GM18520 (cell line): Measurements from ENCODE around the gene COPS6.
A peak's percentile ranks its signal among the peaks of the same experiment; 100 is the strongest.

Source experiments
- ATAC-seq: cut with Tn5 transposase; IDR thresholded peaks from one replicate; pipeline ENCODE4 v1.9.1; 2021; ENCODE audit not compliant: unreplicated experiment

The COPS6 gene

DNA sequence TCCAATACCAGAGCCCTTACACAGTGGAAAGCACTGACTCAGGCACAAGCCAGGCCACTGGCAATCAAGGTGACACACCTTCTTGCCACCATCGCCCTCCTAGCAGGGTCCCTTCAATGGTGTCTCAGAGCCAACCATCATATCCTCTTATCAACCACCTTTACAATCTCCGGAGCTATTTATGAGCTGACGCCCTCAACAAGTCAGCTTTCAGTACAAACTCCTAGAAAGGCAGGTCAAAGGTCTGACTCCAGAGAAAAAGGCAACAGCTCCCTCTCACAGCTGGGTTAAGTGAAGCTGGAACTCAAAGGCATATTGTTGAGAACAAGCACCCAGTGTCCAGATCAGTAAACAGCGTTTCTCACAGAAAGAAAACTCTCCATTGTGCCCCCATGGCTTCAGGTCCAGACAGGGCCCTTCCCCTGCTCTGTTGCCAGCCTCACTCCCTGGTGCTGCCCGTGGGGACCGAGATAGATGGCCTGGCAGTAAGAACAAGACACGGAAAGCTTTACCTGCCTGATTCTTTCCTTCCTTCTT, 9.7 kb upstream of the COPS6 start:
- ATAC-seq, result no peak

DNA sequence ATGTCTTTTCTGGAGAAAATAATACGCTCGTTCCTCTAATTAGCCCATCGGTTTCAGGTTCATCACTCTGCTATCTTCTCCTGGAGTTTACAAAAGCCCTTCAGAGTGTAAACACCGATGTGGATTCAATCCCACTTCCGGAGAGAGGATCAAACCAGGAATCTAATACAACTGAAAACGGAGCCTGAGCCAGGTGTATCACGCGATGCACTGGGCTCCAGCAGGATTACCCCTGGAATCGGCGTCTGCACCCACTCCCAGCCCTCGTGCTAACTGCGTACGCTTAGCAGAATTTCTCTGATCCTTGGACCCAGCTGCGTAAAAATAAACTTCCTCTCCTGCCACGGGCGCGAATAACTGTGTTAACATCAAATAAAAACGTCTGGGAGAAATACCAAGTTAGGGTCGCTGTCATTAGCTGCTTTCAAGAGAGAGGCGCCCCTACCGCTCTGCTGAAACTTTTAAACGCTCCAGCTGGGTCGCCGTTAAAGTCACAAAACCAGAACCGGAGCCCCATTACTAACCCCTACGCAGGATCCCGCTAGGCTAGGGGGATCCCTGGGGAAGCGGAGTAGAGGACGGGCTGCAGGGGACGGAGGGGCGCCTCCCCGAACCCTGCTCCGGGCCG, 7.7 kb upstream of the COPS6 start:
- ATAC-seq, result no peak

DNA sequence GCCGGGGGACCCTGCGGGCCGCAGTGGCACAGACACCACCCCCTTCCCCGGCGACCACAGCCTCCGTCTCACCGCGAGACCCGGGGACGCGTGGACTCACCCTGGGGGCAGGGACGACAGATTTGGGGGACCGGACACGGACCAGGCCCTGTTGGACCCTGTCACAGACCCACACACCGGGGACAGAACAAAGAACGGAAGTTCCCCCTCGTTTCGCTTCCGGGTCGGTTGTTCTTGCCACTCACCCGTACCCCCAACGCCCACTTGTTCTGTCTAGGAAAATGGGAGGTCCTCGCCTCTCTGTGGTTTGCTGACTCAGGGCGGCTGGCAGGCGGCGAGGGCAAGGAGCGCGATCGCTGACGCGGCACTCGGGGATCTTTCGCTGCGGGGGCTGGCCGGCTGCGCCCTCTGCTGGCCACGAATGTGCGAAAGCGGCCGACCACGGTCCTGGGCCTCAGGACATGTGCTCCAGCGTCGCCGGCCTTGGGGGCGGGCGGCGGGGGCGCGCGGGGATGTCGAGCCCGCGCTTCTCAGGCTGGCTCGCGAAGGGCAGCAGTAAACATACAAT, 7.2 kb upstream of the COPS6 start, which contains the start of gene ZNF3:
Gene ZNF3, minus strand, starts transcription at position 189 of the 568 bp plus-strand sequence. CDS start 4,366 bp downstream, outside the sequence.
- peak; percentile 83 for ATAC-seq

DNA sequence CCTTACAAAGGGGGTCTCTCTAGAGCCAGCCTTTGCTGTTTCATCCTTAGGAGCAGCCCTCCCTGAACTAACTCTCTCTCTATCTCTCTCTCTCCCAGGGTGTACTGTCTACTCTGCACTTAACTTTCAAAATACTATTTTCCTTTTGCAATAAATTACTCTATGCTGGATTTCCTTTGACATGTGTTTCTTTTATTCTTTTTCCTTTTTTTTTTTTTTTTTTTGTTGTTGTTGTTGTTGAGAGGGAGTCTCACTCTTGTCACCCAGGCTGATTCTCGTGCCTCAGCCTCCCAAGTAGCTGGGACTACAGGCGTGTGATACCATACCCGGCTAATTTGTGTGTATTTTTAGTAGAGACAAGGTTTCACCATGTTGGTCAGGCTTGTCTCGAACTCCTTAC, 5.8 kb upstream of the COPS6 start:
- no peak for ATAC-seq

DNA sequence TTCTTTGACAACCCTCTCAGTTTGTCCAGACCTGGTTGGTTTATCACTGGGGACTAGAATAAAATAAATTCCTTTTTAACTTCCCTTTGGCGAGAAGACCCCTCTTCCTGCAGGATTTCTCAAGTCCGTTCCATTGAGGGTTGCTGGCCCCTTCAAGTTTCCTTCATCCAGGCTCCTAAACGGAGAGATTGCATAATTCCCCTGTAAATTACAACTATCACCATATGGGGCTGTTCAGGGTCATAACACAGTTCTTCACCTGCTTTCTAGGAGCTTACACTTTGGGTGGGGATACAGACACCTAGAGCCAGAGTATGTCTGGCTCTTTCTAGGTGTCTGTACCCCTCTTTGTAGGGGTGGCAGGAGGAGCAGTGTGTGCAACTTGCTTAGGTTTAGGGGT, 3.3 kb upstream of the COPS6 start:
- ATAC-seq, result no peak

DNA sequence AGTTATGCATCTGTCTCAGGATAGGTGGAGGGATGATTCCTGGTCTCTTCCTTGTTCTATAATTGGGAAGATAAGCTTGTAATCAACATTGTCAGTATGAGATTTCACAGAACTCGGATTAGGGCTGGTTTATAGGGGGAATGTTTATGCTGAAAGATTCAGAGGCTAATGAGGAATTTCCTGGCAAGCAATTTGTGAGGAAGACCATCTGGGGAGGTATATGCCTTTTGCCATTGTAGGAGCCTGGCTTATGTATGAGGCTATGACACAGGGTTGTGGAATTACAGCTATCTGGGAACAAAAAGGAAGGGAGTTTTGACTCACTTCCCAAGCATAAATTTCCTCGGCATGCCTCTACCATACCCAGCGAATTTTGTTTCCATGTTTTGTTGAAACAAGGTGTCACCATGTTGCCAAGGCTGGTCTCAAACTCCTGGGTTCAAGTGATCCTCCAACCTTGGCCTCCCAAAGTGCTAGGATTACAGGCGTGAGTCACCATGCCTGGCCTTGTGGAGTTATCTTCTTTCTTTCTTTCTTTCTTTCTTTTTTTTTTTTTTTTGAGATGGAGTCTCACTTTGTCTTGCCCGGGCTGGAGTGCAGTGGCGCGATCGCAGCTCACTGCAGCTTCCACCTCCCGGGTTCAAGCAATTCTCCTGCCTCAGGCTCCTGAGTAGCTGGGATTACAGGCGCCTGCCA, 1.6 kb upstream of the COPS6 start:
- no peak for ATAC-seq

DNA sequence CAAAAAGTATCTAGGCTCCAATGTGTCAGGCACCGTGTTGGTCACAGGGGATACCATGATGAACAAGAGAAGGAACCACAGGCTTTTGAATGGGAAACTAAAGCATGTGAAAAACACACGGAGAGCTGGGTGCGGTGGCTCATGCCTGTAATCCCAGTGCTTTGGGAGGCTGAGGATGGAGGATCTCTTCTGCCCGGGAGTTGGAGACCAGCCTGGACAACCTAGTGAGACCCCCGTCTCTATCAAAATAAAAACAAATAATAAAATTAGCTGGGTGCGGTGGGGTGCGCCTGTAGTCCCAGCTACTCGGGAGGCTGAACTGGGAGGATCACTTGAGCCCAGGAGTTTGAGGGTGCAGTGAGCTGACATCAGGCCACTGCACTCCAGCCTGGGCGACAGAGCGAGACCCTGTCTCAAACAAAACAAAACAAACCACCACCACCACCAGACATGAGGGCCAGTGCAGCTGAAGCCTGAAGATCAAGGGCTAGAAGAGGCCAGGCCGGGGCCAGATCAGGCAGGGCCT, 611 bp upstream of the COPS6 start:
- ATAC-seq, result no peak

DNA sequence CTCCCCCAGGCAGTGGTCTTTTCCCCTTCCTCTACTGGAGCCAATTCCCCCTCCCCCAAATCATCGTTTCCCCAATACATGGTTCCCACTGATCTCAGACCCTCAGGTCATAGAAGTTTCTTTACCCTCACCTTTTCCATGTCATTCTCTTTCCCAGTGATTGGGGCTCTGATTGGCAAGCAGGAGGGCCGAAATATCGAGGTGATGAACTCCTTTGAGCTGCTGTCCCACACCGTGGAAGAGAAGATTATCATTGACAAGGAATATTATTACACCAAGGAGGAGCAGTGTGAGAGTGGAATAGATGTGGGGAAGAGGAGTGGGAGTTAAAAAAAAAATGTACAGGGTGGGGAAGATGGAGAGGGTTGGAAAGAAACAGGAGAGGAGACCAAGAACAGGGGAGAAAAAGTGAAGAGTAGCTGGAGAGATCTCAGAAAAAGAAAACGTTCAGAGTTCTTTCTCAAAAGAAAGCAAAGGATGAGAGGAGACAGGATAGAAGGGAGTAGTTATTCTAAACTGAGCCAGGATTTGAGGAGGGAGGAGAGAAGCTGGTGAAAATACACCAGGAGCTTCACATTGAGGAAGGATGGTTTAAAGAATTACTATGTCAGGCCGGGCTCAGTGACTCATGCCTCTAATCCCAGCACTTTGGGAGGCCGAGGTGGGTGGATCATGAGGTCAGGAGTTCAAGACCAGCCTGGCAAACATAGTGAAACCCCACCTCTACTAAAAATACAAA, 858 bp downstream of the COPS6 start:
- no peak for ATAC-seq

DNA sequence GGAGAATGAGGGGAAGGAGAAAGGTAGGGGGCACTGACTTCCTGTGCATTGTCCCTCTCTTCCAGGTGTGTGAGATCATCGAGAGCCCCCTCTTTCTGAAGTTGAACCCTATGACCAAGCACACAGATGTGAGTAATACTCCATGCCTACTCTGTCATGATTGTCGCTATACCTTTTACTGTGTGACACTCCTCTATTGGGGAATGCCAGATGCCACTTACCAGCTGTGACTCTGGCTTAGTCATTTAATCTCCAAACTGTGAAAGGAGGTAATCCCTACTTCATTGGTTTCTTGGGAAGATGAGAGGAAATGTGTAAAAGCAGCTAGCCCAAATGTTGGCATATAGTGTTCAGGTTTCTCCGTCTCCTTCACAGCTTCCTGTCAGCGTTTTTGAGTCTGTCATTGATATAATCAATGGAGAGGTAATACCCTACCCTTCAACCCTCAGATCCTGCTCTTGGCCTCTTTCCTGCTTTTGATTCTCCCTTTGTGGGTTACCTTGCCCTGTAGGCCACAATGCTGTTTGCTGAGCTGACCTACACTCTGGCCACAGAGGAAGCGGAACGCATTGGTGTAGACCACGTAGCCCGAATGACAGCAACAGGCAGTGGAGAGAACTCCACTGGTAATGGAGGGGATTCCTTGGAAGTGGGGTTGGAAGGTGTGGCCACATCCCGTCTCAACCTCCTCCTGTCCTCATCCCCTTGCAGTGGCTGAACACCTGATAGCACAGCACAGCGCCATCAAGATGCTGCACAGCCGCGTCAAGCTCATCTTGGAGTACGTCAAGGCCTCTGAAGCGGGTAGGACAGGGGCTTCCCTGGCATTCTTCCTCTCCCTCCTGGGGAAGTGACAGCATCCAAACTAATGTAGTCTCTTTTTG, 2.0 kb downstream of the COPS6 start:
- ATAC-seq, result no peak

DNA sequence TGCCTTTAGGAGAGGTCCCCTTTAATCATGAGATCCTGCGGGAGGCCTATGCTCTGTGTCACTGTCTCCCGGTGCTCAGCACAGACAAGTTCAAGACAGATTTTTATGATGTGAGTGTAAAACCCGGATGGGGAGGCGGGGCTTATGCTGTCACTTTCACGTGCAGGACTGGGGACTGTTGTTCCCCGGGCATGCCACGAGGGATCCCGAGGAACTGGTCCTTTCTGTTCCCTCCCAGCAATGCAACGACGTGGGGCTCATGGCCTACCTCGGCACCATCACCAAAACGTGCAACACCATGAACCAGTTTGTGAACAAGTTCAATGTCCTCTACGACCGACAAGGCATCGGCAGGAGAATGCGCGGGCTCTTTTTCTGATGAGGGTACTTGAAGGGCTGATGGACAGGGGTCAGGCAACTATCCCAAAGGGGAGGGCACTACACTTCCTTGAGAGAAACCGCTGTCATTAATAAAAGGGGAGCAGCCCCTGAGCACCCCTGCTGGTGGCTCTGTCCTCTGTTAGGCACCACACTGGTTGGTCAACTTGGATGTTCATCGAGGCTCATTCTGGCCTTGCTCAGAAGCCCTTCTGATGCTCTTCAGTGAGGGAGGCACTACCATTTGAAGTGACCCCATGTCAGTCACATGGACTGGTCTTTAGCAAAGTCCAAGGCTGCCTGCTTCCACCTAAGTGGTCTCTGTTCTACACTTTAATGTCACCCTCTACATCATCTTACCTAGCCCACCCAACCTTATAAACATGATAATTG, 2.8 kb downstream of the COPS6 start:
- ATAC-seq, result no peak

DNA sequence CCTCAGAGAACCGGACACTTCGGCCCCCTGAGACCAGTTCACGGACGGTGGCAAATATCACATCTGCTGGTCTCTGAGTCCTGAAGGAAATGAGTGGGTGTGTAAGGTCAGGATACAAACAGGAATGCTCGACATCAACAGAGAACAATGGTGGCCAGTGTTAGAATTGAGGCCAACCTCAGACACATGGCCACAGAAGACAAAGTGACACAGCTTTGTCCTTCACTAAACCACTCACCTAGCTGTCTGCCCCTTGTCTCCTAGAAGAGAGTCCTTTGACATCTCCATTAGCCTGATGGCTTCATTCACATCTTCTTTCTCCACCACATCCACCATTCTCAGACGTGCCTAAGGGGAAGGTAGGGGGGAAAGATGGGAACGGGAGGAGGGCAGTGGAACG, 4.3 kb downstream of the COPS6 start:
- no peak for ATAC-seq

DNA sequence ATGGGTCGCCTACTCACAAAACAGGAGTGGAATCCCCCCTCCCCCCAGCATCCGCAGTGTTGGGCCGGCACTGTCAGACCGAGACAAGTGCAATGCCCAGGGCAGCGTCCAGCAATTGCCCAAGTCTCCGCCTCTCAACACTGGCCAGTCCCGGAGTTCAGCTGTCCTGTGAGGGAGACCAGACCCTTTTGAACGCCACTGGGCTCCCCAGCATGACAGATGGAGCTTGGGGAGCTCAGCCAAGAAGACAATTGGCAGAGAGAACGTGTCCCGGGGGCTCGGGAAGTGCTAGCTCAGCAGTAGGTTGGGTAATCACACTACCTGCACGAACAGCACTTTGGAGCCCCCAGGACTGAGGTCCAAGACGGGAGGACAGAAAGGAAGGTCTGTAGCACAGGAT, 4.7 kb downstream of the COPS6 start:
- ATAC-seq, result no peak

DNA sequence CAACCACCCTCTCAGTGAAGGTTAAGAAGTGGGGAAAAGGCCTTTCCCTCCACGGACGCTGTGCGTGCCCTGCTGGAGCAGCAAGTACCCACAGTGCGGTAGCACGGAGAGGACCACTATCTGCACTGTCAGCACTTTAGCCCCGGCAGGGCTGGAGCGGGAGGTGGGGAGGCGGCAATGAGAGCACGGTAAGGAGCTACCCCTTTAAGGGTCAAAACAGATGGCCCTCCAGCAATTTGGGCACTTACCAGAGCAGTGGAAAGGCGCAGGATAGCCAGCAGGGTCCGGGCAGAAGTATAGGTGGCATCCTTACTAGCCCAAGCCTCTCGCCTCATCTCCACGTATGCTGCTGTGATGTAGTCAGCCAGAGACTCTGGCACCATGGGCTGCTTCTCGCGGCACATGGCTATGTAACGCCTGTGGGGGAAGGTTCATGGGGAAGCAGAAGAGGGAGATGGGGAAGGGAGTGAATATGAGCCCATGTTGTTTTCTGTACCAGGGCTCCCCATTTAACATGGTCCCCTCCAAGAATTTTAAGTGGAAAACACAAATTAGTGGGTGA, 5.2 kb downstream of the COPS6 start:
- ATAC-seq, result no peak

DNA sequence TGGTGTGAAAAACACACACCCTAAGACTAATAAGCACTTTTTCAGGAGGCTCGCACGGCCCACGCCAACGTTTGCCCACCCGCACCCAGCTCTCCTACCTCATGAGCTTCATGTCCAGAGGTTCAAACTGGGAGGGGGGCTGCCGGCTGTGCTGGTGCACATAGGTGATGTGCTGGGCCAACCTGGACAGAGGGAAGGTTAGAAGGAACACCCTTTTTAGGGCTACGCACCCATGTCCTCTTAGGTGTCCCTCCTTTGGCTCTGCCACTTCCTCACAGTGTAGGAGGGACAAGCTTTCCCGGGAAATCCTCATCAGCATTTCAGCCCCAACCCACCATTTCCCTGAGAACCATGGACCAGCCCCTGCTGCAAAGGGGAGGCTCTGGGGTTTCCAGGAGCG, 6.5 kb downstream of the COPS6 start:
- no peak for ATAC-seq

DNA sequence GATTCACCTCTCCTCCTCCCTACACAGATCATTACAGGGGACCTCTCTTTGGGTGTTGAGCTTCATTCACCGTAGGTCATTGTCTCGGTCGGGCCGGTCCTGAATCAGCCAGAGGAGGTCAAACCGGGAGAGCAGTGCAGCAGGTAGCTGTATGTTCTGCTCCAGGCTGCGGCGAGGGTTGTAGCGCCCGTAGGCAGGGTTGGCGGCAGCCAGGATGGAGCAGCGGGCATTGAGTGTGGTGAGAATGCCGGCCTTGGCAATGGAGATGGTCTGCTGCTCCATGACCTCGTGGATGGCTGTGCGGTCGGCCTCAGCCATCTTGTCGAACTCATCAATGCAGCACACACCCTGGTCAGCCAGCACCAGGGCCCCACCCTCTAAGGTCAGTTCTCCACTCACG, 6.9 kb downstream of the COPS6 start:
- no peak for ATAC-seq

DNA sequence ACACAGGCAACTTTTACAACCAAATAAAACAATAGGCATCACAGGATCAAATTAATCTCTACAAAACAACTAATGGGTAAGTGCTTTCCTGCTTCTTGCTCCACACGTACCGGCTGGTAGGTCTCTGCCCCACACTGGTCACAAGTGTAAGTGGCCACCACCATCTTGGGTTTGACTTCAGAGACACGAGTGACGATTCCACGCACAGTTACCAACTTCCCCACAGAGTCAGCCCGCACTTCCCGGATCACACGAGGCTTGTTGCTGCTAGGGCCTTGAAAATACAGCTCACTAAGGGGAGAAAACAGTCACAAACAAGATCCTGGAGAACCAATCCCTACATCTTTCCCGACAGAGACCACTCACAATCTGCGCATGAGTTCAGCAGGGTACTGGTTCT, 10.1 kb downstream of the COPS6 start:
- ATAC-seq, result no peak

DNA sequence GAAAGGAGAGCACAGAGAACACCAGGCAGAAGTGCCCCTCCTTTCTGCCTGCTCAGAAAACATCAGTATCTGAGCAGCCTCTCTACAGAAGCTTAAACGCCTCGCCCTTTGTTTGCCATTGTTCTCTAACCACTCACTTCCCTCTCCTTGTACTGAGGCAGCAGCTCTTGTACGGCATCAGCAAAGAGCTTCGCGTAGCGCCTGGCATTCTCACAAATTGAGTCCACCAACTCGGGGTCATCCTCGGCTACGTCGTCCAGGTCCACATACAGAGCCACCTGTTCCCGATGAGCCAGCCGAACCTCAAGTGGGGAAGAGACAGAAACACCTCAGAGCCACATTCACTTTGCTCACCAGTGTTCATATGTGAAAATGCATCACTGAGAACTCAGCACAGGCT, 10.7 kb downstream of the COPS6 start:
- ATAC-seq, result no peak

DNA sequence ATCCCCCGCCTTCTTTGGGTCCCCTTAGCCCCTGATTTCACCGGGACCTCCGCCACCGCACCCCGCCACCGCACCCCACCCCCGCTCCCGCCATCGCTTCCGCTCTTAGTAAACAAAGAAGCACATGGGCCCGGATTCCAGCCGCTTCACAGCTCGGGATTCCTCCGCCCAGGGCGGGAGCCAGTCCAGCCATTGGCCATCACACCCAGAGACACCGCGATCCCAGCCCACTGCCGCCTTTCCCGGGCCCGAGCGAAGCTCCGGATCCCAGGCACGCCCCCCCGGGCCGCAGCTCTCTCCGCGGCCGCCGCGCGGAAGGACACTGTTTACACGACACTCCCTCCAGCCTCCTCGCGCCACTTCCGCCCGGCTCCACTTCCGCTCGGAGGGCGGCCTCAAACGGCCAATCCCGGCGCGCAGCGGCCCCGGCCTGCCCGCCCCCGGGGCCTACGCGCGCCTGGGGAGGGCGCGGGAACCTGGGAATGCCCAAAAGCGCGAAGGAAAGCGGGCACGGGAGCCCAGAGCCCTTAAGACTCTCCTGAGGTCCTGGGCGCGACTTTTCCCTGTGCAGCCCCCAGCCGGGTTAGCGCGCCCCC, 11.7 kb downstream of the COPS6 start:
- ATAC-seq, result peak; percentile 65
